Measurements from ENCODE around the gene CCDC120. TPM values are rescaled to one million over a fixed set of nuclear protein-coding genes. Genes with fewer than 3 reads are reported as not detected.

Gene CCDC120
- 4.4 and 4.5 TPM in 2 replicates for total RNA-seq

DNA sequence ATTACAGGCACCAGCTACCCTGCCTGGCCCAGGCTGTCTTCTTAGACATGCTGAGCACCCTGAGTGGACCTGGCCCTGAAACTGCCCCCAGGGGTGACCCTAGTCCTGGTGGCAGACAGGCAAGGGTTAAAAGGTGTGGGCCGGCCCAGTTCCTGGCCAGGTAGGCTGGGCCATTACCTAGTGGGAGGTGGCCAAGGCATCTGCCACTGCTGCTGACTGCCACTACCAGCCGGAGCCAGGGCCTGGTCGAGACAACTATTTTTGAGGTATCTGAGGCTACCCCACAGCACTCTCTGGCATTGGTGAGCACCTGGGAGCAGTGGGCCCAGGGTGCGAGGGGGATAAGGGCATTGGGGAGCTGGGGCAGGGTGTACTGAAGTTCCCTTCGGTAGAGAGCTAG is at the start of gene CCDC120:
CCDC120 (plus strand) TSS at position 206 of the 400 bp plus-strand sequence. CDS start 3,043 bp downstream, outside the sequence.
- H3K27ac Mint-ChIP-seq = no peak within 1 kb of the TSS
- H3K4me1 Mint-ChIP-seq = peaks cover 13% of the 10 kb centered on the region
- intact Hi-C loops (cut with micrococcal nuclease) = no loop called here
- H3K9me3 Mint-ChIP-seq = no peaks in the 10 kb centered on the region
- no peak for DNase-seq
- no peaks in the 10 kb centered on the region for H3K36me3 Mint-ChIP-seq (ENCODE audit: low read depth)
- no peak within 1 kb of the TSS for H3K4me3 Mint-ChIP-seq
- no peaks in the 10 kb centered on the region for H3K27me3 Mint-ChIP-seq

GRCh38 chrX:49019050-49019449 is 39.7 kb upstream of the CCDC120 start:
- no peak overlapping the region for H3K4me3 Mint-ChIP-seq
- no peaks in the 10 kb centered on the region for H3K27me3 Mint-ChIP-seq
- H3K27ac Mint-ChIP-seq = no peak overlapping the region
- H3K36me3 Mint-ChIP-seq (ENCODE audit: low read depth) = no peaks in the 10 kb centered on the region
- H3K4me1 Mint-ChIP-seq = no peaks in the 10 kb centered on the region
- no peaks in the 10 kb centered on the region for H3K9me3 Mint-ChIP-seq
- DNase-seq = no peak
- intact Hi-C loops (cut with micrococcal nuclease) = no loop called here

DNA sequence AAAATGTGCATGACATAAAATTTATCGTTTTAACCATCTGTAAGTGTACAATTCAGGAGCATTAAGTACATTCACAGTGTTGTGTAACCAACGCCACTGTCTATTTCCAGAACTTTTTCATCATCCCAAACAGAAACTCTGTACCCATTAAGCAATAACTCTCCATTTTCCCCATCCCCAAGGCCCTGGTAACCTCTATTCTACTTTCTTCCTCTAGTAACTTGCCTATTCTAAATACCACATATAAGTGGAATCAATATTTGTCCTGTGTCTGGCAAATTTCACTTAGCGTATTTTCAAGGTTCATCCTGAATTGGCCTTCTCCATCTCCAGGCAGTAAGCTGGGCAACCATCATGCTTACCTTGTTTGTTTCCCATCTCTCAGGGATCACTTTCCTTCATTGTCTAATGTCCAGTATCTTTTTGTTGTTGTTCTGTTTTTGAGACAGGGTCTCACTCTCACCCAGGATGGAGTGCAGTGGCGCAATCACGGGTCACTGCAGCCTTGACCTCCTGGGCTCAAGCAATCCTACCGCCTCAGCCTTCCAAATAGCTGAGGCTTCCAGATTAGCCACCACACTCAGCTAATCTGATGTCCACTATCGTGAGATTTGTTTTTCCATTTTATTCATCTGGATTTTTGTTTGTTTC is 39.1 kb upstream of the CCDC120 start:
- Mint-ChIP-seq H3K4me1 (no peaks in the 10 kb centered on the region), H3K36me3 (ENCODE audit: low read depth) (peaks cover 6% of the 10 kb centered on the region), H3K9me3 (no peaks in the 10 kb centered on the region), H3K27ac (no peak overlapping the region), H3K27me3 (no peaks in the 10 kb centered on the region), H3K4me3 (no peak overlapping the region)
- intact Hi-C loops (cut with micrococcal nuclease) = no loop called here
- no peak for DNase-seq

GRCh38 chrX:49029876-49030275 is 28.9 kb upstream of the CCDC120 start:
- Mint-ChIP-seq H3K4me3 (no peak overlapping the region), H3K27ac (no peak overlapping the region), H3K9me3 (no peaks in the 10 kb centered on the region), H3K27me3 (no peaks in the 10 kb centered on the region), H3K4me1 (peaks cover 3% of the 10 kb centered on the region), H3K36me3 (ENCODE audit: low read depth) (peaks cover 27% of the 10 kb centered on the region)
- DNase-seq = no peak
- intact Hi-C loops (cut with micrococcal nuclease) = no loop called here

GRCh38 chrX:49030283-49030682 is 28.5 kb upstream of the CCDC120 start:
- DNase-seq = no peak
- Mint-ChIP-seq H3K4me3 (no peak overlapping the region), H3K9me3 (no peaks in the 10 kb centered on the region), H3K36me3 (ENCODE audit: low read depth) (peaks cover 27% of the 10 kb centered on the region), H3K4me1 (peaks cover 3% of the 10 kb centered on the region), H3K27me3 (no peaks in the 10 kb centered on the region), H3K27ac (no peak overlapping the region)
- intact Hi-C loops (cut with micrococcal nuclease) = no loop called here

- peaks cover 39% of the 10 kb centered on the region for H3K36me3 Mint-ChIP-seq (ENCODE audit: low read depth)
- no peaks in the 10 kb centered on the region for H3K27me3 Mint-ChIP-seq
- peaks cover 24% of the 10 kb centered on the region for H3K4me1 Mint-ChIP-seq
- H3K9me3 Mint-ChIP-seq = no peaks in the 10 kb centered on the region
- H3K4me3 Mint-ChIP-seq = peak overlapping the region; percentile 39
- intact Hi-C loops (cut with micrococcal nuclease) = no loop called here
- no peak for DNase-seq
- peak overlapping the region; percentile 51 for H3K27ac Mint-ChIP-seq
Observed at GRCh38 chrX:49037883-49038475, 20.8 kb upstream of the CCDC120 start.

DNA sequence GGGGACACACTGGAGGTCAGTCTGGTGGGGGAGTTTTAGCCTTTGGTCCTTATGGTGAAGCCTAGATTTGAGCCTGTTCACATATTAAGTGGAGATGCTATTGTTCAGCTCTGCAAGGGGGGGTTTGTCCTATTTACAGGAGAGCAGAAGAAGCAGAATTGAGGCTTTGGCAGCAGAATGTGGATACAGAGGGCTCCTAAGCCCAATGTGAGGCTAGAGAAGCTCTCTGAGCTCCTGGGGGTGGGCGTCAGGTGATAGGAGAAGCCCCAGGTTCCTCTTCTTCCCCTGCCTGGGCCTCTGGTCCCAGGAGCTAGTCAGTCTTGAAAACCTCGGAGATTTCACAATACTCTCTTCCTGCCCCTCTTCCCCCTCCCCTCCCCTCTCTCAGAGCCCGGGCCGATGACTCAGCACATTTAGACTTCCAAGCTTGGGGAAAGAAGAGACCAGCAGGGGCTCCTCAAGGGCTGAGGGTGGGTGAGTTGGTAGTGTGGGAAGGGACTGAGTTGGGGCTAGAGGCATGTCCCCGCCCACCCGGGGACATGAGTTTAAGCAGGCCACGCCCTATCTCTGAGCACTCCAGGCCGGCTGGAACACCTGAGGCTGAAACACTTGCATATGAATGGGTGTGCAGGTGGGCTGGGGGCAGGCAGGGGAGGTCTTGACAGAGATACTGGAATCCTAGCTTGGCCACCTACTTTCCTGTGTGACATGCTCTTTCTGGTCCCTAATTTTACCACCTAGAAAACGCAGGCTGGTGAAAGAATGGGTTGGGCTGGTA is 19.0 kb upstream of the CCDC120 start:
- H3K27ac Mint-ChIP-seq = peak overlapping the region; percentile 82
- H3K4me3 Mint-ChIP-seq = peak overlapping the region; percentile 88
- H3K27me3 Mint-ChIP-seq = no peaks in the 10 kb centered on the region
- H3K9me3 Mint-ChIP-seq = no peaks in the 10 kb centered on the region
- intact Hi-C loops (cut with micrococcal nuclease) = loop anchor here (5.0 kb wide), 3 partner anchors 67 to 142 kb away; partner anchors contain the start of genes KCND1, PIM2, PQBP1 and TIMM17B
- peak; percentile 81 for DNase-seq
- peaks cover 33% of the 10 kb centered on the region for H3K4me1 Mint-ChIP-seq
- peaks cover 24% of the 10 kb centered on the region for H3K36me3 Mint-ChIP-seq (ENCODE audit: low read depth)

DNA sequence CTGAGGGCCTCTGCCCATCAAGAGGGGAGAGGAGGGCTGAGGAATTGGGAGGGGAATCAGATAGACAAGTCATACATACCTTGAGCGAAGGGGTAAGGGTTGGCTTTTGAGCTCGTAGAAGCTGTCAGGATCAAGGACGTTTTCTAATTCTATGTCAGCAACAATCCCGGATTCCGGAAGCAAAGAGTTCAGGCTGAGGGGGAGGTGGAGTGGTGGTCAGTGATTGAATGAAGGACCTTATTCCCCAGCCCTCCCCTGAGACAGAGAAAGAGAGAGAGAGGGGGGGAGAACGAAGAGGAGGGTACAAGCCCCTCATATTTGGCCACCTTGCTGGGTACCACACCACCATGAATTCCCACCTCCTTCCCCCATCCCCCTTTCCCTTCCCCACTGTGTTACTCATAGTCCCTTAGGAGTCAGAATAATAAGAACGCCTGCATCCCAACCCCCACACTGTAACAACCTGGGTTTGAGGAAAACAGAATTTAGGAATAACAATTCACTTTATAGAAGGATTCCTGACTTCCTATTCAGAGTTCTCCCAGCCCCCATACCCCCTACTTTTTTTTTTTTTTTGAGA is 18.3 kb upstream of the CCDC120 start:
- H3K9me3 Mint-ChIP-seq = no peaks in the 10 kb centered on the region
- no peaks in the 10 kb centered on the region for H3K27me3 Mint-ChIP-seq
- H3K27ac Mint-ChIP-seq = peak overlapping the region; percentile 82
- no peak for DNase-seq
- H3K4me1 Mint-ChIP-seq = peaks cover 33% of the 10 kb centered on the region
- intact Hi-C loops (cut with micrococcal nuclease) = loop anchor here (5.0 kb wide), 3 partner anchors 68 to 143 kb away; partner anchors contain the start of genes KCND1, PIM2, PQBP1 and TIMM17B
- H3K36me3 Mint-ChIP-seq (ENCODE audit: low read depth) = peaks cover 23% of the 10 kb centered on the region
- peak overlapping the region; percentile 88 for H3K4me3 Mint-ChIP-seq

DNA sequence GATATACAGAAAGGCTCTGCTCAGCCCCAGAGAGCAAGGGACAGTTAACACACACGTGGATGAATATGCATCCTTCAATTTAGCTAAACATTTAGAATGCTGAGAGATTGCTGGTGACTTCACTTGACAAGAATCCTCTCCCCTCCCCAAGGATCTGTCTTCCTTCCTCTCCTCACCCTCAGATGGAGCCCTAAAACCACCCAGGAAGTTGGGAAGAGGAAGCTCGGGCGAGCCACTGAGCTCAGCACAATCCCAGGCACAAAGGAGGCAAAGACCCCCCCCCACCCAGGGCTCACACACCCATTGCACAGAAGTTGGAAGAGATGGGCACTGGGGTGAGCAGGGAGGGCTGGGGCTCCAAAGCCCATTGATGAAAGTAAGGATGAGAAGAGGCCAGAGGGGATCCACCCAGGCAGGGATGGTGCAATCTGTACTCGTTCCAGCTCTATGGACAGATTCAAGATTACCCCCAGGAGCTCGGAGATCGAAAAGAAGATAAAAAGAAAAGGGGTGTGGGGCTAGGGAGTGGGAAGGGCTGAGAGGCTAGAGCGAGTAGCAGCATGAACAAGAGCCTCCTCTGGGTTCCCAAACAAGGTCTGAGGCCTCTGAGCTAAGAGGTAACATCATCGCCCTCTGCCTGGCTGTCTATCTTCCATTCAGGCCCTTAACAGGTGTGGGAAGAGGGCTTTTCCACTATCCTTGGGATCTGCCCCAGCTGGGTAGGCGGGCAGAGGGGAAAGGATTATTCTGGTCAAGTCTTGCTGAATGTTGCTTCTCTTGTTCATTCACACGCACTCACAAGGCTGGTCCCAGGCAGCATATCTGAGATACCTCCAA is 16.8 kb upstream of the CCDC120 start:
- intact Hi-C loops (cut with micrococcal nuclease) = loop anchor here (5.0 kb wide), 3 partner anchors 70 to 145 kb away; partner anchors contain the start of genes KCND1, PIM2, PQBP1 and TIMM17B

DNA sequence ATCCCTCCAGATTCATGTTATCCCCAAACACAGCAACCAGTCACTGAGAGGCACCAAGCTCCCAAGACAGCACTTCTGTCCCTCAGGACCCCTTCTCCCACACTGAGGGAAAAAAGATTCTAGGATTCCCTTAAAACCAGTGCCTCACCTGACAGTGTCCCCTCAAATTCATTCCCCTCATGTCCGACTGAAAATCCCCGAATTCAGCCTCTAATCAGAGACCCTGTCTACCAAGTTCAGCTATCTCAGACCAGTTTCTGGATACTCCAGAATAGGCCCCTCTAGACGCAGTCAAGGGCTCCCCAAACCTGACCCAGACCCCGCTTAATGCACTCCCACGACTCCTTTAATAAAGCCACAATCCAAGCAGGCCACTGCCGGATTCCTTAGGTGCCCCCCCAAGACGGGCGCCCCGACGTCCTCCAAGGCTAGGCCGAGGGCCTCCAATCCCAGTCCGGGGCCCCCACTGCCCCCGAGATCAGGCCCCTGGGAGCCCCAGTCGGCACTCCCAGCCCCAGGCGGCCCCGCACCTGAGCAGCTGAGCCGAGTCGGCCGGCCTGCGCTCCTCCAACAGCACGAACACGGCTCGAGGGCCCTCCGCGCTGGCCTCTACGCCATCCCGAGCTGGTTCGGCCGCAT is 16.1 kb upstream of the CCDC120 start:
- peaks cover 17% of the 10 kb centered on the region for H3K36me3 Mint-ChIP-seq (ENCODE audit: low read depth)
- no peaks in the 10 kb centered on the region for H3K9me3 Mint-ChIP-seq
- peak overlapping the region; percentile 88 for H3K4me3 Mint-ChIP-seq
- H3K4me1 Mint-ChIP-seq = peaks cover 33% of the 10 kb centered on the region
- intact Hi-C loops (cut with micrococcal nuclease) = loop anchor here (1.0 to 5.0 kb wide), 6 partner anchors 11 to 145 kb away; partner anchors contain the start of genes GRIPAP1, KCND1, PIM2 and PQBP1
- DNase-seq = no peak
- H3K27ac Mint-ChIP-seq = peak overlapping the region; percentile 95
- H3K27me3 Mint-ChIP-seq = no peaks in the 10 kb centered on the region

More for the DNA sequence above, 16.8 kb upstream of the CCDC120 start:
- Mint-ChIP-seq H3K4me3 (peak overlapping the region; percentile 88), H3K27ac (peak overlapping the region; percentile 95), H3K4me1 (peaks cover 33% of the 10 kb centered on the region), H3K9me3 (no peaks in the 10 kb centered on the region), H3K27me3 (no peaks in the 10 kb centered on the region), H3K36me3 (ENCODE audit: low read depth) (peaks cover 21% of the 10 kb centered on the region)
- DNase-seq = peak; percentile 68

GRCh38 chrX:49043220-49043986 is 15.4 kb upstream of the CCDC120 start, which contains the start of gene TFE3:
TFE3 (minus strand) TSS chrX:49043357; CDS start chrX:49043226, 131 bp downstream.
- Mint-ChIP-seq H3K27ac (peak within 1 kb of the TSS; percentile 95), H3K9me3 (no peaks in the 10 kb centered on the region), H3K4me1 (peaks cover 31% of the 10 kb centered on the region), H3K27me3 (no peaks in the 10 kb centered on the region), H3K36me3 (ENCODE audit: low read depth) (peaks cover 12% of the 10 kb centered on the region), H3K4me3 (peak within 1 kb of the TSS; percentile 88)
- intact Hi-C loops (cut with micrococcal nuclease) = loop anchor here (1.0 to 5.0 kb wide), 6 partner anchors 10 to 146 kb away; partner anchors contain the start of genes GRIPAP1, KCND1, PIM2 and PQBP1
- peak; percentile 98 for DNase-seq

DNA sequence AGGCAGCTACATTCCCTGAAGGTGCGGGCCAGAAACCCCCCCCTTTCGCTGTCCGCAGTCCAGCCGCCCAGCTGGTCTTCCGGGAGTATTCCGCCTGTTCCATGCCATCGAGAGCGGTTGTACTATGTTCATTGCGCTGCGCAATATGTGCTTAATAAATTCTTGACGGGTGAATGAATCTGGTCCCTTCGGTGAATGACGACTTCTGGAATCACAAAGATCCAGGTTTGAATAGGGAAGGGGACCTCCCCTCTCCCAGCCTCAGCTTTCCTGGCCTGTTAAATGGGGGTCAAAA is 14.9 kb upstream of the CCDC120 start:
- H3K36me3 Mint-ChIP-seq (ENCODE audit: low read depth) = peaks cover 7% of the 10 kb centered on the region
- peak overlapping the region; percentile 95 for H3K27ac Mint-ChIP-seq
- intact Hi-C loops (cut with micrococcal nuclease) = loop anchor here (1.0 to 5.0 kb wide), 6 partner anchors 9 to 147 kb away; partner anchors contain the start of genes GRIPAP1, KCND1, PIM2 and PQBP1
- no peak for DNase-seq
- peaks cover 31% of the 10 kb centered on the region for H3K4me1 Mint-ChIP-seq
- H3K27me3 Mint-ChIP-seq = no peaks in the 10 kb centered on the region
- no peaks in the 10 kb centered on the region for H3K9me3 Mint-ChIP-seq
- H3K4me3 Mint-ChIP-seq = peak overlapping the region; percentile 88
